HG03097 (cell line): ENCODE results near the gene CSTF2T.

ENCODE experiments used
- ATAC-seq: cut with Tn5 transposase; IDR thresholded peaks from one replicate; pipeline ENCODE4 v1.9.1; 2021; ENCODE audit not compliant: unreplicated experiment, low FRiP score

CSTF2T gene

GRCh38 chr10:51699475-51700227 lies at the start of gene CSTF2T:
TSS of gene CSTF2T (minus strand) at chr10:51699595. CDS start at chr10:51699549, 46 bp downstream.
- ATAC-seq: peak; percentile 95

GRCh38 chr10:51748959-51749358 lies 49.6 kb upstream of the CSTF2T start:
- ATAC-seq: no peak

- no peak for ATAC-seq
These were observed 47.8 kb upstream of the CSTF2T start for GRCh38 chr10:51747216-51747615.

GRCh38 chr10:51745397-51745796 lies 46.0 kb upstream of the CSTF2T start:
- ATAC-seq: no peak

- ATAC-seq: no peak
These were observed 45.0 kb upstream of the CSTF2T start for GRCh38 chr10:51744235-51745000.

- ATAC-seq: peak; percentile 97
These were observed 43.8 kb upstream of the CSTF2T start for GRCh38 chr10:51743146-51743545.

- ATAC-seq: no peak
These were observed 33.7 kb upstream of the CSTF2T start for GRCh38 chr10:51733057-51733456.

- no peak for ATAC-seq
These were observed 30.6 kb upstream of the CSTF2T start for GRCh38 chr10:51729822-51730555.

- no peak for ATAC-seq
These were observed 24.6 kb upstream of the CSTF2T start for GRCh38 chr10:51724038-51724437.

GRCh38 chr10:51718804-51719291 lies 19.5 kb upstream of the CSTF2T start:
- no peak for ATAC-seq

- ATAC-seq: no peak
These were observed 17.6 kb upstream of the CSTF2T start for GRCh38 chr10:51716981-51717380.

- ATAC-seq: no peak
These were observed 12.1 kb upstream of the CSTF2T start for GRCh38 chr10:51711519-51711891.

GRCh38 chr10:51709324-51709972 lies 10.1 kb upstream of the CSTF2T start:
- ATAC-seq: no peak

GRCh38 chr10:51708609-51709008 lies 9.2 kb upstream of the CSTF2T start:
- no peak for ATAC-seq

GRCh38 chr10:51707821-51708424 lies 8.5 kb upstream of the CSTF2T start:
- no peak for ATAC-seq

GRCh38 chr10:51707392-51707791 lies 8.0 kb upstream of the CSTF2T start:
- ATAC-seq: no peak

- no peak for ATAC-seq
These were observed 6.8 kb upstream of the CSTF2T start for GRCh38 chr10:51706225-51706624.

GRCh38 chr10:51705774-51706173 lies 6.4 kb upstream of the CSTF2T start:
- ATAC-seq: no peak

- ATAC-seq: no peak
These were observed 928 bp upstream of the CSTF2T start for GRCh38 chr10:51700228-51700817.

GRCh38 chr10:51699145-51699474 lies 285 bp downstream of the CSTF2T start:
- peak; percentile 20 for ATAC-seq
